G401.6 (cell line): Measurements from ENCODE around the gene MRTFA.
"Not testable (repeated sequence)": the region's sequence is repeated elsewhere in the genome, so short reads cannot be mapped to it uniquely, and the experiment has no call there.

ENCODE experiments used
- FAIRE-seq: peaks from 2 replicates; lab custom pipeline; 2012; peaks lifted over from hg19 to GRCh38; lab: Jason Lieb, UNC

MRTFA gene

GRCh38 chr22:40392618-40393017, 243.9 kb downstream of the MRTFA start:
- FAIRE-seq, result no peak

GRCh38 chr22:40391417-40391816, 245.1 kb downstream of the MRTFA start:
- FAIRE-seq, result no peak

- no peak for FAIRE-seq
Measured at GRCh38 chr22:40388231-40388630, 248.3 kb downstream of the MRTFA start.

GRCh38 chr22:40387746-40388145, 248.8 kb downstream of the MRTFA start:
- FAIRE-seq, result no peak

- no peak for FAIRE-seq
Measured at GRCh38 chr22:40385036-40385782, 251.3 kb downstream of the MRTFA start.

- FAIRE-seq, result no peak
Measured at GRCh38 chr22:40383905-40384304, 252.6 kb downstream of the MRTFA start.

GRCh38 chr22:40381461-40381860, 255.1 kb downstream of the MRTFA start:
- no peak for FAIRE-seq

- FAIRE-seq, result not testable (repeated sequence)
Measured at GRCh38 chr22:40378448-40378847, 258.1 kb downstream of the MRTFA start.

- FAIRE-seq, result no peak
Measured at GRCh38 chr22:40377931-40378330, 258.6 kb downstream of the MRTFA start.

- no peak for FAIRE-seq
Measured at GRCh38 chr22:40376149-40376548, 260.4 kb downstream of the MRTFA start.

GRCh38 chr22:40374567-40374966, 262.0 kb downstream of the MRTFA start:
- no peak for FAIRE-seq

GRCh38 chr22:40368836-40369235, 267.7 kb downstream of the MRTFA start:
- no peak for FAIRE-seq

- FAIRE-seq, result no peak
Measured at GRCh38 chr22:40368016-40368415, 268.5 kb downstream of the MRTFA start.

GRCh38 chr22:40367342-40367741, 269.2 kb downstream of the MRTFA start:
- FAIRE-seq, result no peak

- FAIRE-seq, result no peak
Measured at GRCh38 chr22:40366068-40366467, 270.5 kb downstream of the MRTFA start.

- no peak for FAIRE-seq
Measured at GRCh38 chr22:40364431-40364830, 272.1 kb downstream of the MRTFA start.

GRCh38 chr22:40363059-40363458, 273.5 kb downstream of the MRTFA start:
- FAIRE-seq, result no peak

- no peak for FAIRE-seq
Measured at GRCh38 chr22:40361100-40361499, 275.4 kb downstream of the MRTFA start.
